Measurements from ENCODE around the gene MBLAC2. TPM values are rescaled to one million over a fixed set of nuclear protein-coding genes. Genes with fewer than 3 reads are reported as not detected.

Gene MBLAC2
- total RNA-seq, 1 donor from 2014 or later: 7.3 TPM

DNA sequence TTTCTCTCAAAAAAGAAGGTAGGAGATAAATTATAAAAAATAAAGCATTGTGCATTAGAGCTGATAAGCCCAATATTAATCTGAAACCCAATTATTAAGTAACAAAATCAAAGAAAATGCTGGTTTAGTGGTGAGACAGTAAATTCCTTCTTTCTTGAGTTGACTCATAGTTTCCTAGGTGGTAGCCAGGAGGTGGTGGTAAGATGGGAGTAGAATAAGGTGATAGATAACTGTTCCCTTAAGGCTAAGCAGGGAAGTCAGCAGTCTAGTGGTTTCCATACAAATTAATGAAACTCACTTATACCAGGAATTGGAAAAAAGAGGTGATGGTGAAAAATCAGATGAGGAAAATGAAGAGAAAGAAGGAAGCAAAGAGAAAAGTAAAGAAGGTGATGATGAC is 31.6 kb upstream of the MBLAC2 start:
- Mint-ChIP-seq H3K36me3 (ENCODE audit: low read depth) (no peaks in the 10 kb centered on the region), H3K4me1 (no peaks in the 10 kb centered on the region), H3K9me3 (no peaks in the 10 kb centered on the region), H3K4me3 (no peak overlapping the region), H3K27ac (no peak overlapping the region), H3K27me3 (no peaks in the 10 kb centered on the region)
- TF ChIP-seq, protein P1, sequence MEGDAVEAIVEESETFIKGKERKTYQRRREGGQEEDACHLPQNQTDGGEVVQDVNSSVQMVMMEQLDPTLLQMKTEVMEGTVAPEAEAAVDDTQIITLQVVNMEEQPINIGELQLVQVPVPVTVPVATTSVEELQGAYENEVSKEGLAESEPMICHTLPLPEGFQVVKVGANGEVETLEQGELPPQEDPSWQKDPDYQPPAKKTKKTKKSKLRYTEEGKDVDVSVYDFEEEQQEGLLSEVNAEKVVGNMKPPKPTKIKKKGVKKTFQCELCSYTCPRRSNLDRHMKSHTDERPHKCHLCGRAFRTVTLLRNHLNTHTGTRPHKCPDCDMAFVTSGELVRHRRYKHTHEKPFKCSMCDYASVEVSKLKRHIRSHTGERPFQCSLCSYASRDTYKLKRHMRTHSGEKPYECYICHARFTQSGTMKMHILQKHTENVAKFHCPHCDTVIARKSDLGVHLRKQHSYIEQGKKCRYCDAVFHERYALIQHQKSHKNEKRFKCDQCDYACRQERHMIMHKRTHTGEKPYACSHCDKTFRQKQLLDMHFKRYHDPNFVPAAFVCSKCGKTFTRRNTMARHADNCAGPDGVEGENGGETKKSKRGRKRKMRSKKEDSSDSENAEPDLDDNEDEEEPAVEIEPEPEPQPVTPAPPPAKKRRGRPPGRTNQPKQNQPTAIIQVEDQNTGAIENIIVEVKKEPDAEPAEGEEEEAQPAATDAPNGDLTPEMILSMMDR (IDR thresholded peaks at IDR 0.05): no peak
- DNase-seq (no peak), ATAC-seq (ENCODE audit: low read depth) (no peak)
- intact Hi-C loops (cut with micrococcal nuclease): no loop called here
- ChIA-PET CTCF (no interaction called here), POLR2A (no interaction called here)

DNA sequence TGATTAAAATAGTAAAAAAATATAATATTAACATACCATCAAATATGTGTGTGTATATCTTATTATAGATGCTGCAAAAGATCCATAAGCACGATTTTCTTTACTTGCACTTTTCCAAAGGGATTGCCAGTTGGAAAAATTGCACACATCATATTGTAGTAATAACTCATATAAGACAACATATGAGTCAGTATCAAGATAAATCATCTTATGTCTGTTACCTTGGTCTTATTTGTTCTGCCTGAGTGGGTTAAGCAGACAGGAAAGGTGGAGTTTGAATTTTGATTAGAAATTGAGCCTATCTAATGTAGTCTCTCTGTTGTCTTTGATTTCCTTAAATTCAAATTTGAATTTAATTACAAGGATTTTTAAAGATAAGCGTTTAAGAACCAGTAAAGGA is 30.2 kb upstream of the MBLAC2 start:
- ATAC-seq (ENCODE audit: low read depth): no peak
- no peaks in the 10 kb centered on the region for H3K27me3 Mint-ChIP-seq
- intact Hi-C loops (cut with micrococcal nuclease): no loop called here
- no peak overlapping the region for H3K4me3 Mint-ChIP-seq
- H3K27ac Mint-ChIP-seq: no peak overlapping the region
- H3K9me3 Mint-ChIP-seq: no peaks in the 10 kb centered on the region
- DNase-seq: no peak
- ChIA-PET CTCF (no interaction called here), POLR2A (no interaction called here)
- TF ChIP-seq, protein P1 (IDR thresholded peaks at IDR 0.05): no peak
- no peaks in the 10 kb centered on the region for H3K4me1 Mint-ChIP-seq
- H3K36me3 Mint-ChIP-seq (ENCODE audit: low read depth): no peaks in the 10 kb centered on the region

DNA sequence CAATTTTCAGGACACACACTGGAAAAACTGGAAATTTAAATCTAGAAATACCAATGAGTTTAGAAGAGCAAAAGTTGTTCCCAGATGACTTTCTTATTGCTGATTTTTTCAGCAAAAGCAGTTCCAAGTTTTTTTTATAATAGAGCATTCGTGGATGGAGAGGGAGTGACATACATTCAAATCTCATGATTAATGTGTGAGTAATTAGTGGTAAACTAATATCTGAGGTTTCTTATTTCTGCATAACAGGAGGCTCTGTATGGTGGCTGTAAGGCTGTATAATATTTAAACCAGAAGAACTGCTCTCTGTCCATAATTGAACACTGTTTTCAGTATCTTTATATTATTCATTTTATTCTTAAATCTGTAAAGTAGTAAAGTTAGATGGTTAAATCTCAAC is 29.0 kb upstream of the MBLAC2 start:
- DNase-seq: no peak
- no peaks in the 10 kb centered on the region for H3K27me3 Mint-ChIP-seq
- ATAC-seq (ENCODE audit: low read depth): no peak
- no peak overlapping the region for H3K4me3 Mint-ChIP-seq
- TF ChIP-seq, protein P1 (IDR thresholded peaks at IDR 0.05): no peak
- no peak overlapping the region for H3K27ac Mint-ChIP-seq
- ChIA-PET POLR2A (no interaction called here), CTCF (no interaction called here)
- no peaks in the 10 kb centered on the region for H3K36me3 Mint-ChIP-seq (ENCODE audit: low read depth)
- intact Hi-C loops (cut with micrococcal nuclease): no loop called here
- H3K4me1 Mint-ChIP-seq: no peaks in the 10 kb centered on the region
- no peaks in the 10 kb centered on the region for H3K9me3 Mint-ChIP-seq

DNA sequence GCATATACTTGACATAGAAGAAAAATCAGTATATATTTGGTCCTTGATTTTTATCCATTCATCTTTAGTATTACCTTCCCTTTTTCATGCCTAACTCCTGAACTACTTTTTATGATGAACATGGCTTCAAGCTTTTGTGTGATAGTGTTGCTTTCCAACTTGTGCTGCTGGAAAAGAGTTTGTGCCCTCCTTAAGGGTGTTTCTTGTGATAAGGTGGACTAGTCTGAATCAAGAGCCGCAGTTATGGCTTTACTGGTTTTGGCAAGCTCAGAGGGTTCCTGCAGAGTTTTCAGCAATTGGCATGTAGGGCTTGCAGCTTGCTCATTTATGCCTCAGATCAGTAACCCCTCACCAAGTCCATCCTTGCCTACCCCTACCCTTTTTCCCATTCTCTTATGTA is 20.6 kb upstream of the MBLAC2 start:
- CTCF ChIA-PET: no interaction called here
- intact Hi-C loops (cut with micrococcal nuclease): no loop called here
- Mint-ChIP-seq H3K4me1 (no peaks in the 10 kb centered on the region), H3K27me3 (no peaks in the 10 kb centered on the region), H3K36me3 (ENCODE audit: low read depth) (no peaks in the 10 kb centered on the region), H3K4me3 (no peak overlapping the region), H3K27ac (no peak overlapping the region), H3K9me3 (peaks cover 4% of the 10 kb centered on the region)
- POLR2A ChIA-PET: no interaction called here
- DNase-seq (no peak), ATAC-seq (ENCODE audit: low read depth) (no peak)
- TF ChIP-seq, protein P1 (IDR thresholded peaks at IDR 0.05): no peak

DNA sequence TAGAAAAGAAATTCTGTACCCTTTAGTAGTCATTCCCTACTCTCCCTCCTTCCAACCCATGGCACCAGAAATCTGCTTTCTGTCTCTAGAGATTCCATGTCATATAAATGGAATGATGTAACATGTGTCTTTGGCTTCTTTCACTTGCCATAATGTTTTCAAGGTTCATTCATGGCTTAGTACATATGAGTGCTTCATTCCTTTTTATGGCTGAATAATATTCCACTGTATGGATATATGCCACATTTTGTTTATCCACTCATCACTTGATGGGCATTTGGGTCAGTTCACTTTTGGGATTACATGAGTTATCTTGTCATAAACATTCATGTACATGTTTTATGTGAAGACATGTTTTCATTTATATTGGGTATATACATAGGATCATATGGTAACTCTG is 19.5 kb upstream of the MBLAC2 start:
- POLR2A ChIA-PET: no interaction called here
- no peaks in the 10 kb centered on the region for H3K27me3 Mint-ChIP-seq
- no peaks in the 10 kb centered on the region for H3K4me1 Mint-ChIP-seq

More for the DNA sequence above, 19.5 kb upstream of the MBLAC2 start:
- Mint-ChIP-seq H3K9me3 (peaks cover 4% of the 10 kb centered on the region), H3K36me3 (ENCODE audit: low read depth) (no peaks in the 10 kb centered on the region), H3K4me3 (no peak overlapping the region), H3K27ac (no peak overlapping the region)
- TF ChIP-seq, protein P1 (IDR thresholded peaks at IDR 0.05): no peak
- intact Hi-C loops (cut with micrococcal nuclease): no loop called here
- DNase-seq: no peak
- no peak for ATAC-seq (ENCODE audit: low read depth)
- CTCF ChIA-PET: no interaction called here
